NCI-H187 treated with DMSO at 0.1 percent for 48 hours (cell line): ENCODE results near the gene GNG4.
"Not testable (repeated sequence)": the region's sequence is repeated elsewhere in the genome, so short reads cannot be mapped to it uniquely, and the experiment has no call there.

Experiments used
- DNase-seq: peaks from one replicate; lab custom pipeline; 2025; lab: John Stamatoyannopoulos, UW

The GNG4 gene

DNA sequence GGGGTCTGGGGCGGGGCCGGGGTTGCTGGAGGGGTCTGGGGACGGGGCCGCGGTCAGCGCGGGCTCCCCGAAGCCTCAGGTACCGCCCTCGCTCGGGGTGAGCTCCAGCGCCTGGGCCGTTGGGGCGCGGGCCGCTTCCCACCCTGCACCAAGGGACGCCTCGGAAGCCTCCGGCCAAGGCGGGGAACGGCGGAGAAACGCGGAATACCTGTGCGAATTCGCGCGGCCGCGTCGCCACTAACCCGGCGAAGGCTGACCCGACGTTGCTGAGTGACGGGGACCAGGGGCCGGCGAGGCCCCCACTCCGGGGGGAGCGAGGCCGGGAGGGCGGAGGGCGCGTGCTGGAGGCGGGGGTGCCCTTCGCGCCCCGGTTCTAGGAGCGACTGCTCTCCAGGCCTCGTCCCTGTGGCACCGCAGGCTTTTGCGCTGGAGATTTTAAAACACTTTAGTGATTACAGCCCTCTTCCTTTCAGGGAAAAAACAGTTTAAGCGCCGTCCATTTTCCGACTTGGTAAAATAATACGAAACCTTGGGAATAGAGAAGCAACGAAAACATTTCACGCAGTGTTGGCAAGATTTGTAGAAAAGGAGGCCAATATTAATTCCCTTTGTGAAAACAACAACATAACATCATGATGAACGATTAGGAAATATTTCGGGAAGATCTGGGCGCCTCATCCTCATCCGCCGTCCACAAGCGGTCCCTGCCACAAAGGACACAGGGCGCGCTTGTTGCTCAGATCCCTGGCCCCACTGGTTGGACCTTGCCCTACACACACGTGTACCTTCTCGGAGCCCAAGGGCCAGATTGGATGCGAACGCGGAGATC lies 971 bp upstream of the GNG4 start:
- DNase-seq: no peak

DNA sequence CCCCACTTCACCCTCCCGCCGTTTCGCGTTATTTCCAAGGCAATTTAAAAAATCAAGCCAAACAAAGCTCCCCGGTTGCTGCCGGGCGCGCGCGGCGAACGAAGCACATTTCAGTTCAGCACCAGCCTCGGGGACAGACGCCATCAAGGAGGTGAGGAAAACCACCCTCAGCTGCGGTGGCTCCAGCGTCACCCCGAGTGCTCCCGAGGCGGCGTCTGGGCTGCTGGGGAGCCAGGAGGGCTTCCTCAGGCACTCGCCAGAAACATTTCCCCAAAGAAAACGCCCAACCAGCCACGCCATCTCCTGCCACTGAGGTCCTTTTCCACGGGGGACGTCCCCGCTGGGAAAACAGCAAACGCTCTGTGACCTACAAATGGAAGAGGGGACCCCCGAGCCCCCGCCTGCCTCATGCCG lies 623 bp downstream of the GNG4 start:
- no peak for DNase-seq

DNA sequence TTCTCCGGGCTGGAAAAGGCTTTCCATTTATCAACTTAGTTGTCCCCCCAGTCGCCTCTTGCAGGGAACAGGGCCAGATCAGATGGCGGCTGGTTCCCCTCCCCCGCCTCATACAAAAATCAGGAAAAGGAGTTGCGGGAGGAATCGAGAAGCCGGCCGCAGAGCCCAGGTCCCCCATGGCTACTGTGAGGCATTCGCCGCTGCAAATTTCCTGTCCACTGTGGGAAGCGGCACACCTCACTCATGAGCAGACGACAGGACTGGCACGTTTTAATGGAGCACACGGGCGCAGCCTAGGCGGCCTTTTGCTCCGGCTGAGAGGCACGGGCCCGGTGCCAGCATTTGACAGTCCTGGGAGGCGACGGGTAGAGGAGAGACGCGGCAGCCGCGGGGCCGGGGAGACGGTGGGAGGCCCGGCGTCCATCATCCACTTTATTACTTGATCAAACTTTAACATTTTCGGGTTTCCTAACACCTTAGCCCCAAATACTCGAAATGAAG lies 1.1 kb downstream of the GNG4 start:
- DNase-seq: no peak

DNA sequence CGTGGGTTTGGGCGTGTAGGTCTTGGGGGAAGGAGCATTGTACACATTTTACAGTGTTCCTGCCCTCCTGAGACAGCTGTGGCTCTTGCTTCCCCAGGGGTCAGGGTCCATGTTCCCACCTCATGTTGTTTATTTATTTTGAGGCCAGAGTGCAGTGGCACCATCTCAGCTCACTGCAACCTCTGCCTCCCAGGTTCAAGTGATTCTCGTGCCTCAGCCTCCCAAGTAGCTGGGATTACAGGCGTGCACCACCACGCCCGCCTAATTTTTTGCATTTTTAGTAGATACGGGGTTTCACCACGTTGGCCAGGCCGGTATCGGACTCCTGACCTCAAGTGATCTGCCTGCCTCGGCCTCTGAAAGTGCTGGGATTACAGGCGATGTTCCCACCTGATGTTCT lies 2.0 kb downstream of the GNG4 start:
- DNase-seq: not testable (repeated sequence)

DNA sequence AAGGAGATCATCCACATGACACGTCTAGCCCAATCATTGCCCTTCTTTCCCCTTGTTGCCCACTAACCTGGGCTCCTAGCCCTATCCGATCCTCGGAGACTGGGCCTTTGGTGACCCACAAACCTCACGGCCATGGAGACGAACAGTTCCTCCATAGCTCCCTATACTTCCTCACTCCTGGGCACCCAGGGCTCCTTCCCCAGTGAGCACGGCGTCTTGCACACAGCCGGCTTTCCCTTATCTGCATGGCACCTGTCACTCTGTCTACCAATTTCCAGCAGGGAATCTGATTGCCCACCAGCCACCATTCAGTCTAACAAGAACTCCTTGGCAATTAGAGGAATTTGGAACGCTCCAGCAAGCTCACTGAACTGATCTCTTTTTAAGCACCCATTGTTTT lies 3.1 kb downstream of the GNG4 start:
- DNase-seq: no peak

DNA sequence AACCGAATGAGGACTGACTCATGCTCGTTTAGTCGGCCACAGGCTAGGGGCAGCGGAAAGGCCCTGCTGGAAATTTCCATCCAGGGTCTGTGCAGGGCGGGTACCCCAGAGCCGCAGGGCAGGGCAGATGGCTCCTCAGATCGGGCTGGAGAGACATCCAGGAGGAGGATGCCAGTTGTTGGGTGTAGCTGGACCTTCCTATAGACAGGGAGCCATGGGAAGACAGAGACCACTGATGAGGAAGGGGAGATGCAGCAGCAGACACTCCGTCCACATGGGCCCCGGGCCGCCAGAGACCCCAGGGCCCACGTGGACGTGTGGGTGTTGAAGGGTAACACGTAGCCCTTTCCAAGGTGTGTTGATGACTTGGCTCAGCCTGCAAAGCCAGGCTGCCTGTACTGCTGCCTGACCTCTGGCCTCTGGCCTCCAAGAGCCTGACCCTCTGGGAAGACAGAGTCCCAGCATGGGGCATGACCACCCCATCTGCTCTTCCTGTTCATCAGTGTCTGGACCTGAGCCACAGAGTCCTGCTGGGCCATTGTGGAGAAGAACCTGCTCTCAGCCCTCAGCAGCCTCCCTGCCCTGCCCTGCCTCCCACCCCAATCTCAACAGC lies 4.8 kb downstream of the GNG4 start:
- DNase-seq: no peak

DNA sequence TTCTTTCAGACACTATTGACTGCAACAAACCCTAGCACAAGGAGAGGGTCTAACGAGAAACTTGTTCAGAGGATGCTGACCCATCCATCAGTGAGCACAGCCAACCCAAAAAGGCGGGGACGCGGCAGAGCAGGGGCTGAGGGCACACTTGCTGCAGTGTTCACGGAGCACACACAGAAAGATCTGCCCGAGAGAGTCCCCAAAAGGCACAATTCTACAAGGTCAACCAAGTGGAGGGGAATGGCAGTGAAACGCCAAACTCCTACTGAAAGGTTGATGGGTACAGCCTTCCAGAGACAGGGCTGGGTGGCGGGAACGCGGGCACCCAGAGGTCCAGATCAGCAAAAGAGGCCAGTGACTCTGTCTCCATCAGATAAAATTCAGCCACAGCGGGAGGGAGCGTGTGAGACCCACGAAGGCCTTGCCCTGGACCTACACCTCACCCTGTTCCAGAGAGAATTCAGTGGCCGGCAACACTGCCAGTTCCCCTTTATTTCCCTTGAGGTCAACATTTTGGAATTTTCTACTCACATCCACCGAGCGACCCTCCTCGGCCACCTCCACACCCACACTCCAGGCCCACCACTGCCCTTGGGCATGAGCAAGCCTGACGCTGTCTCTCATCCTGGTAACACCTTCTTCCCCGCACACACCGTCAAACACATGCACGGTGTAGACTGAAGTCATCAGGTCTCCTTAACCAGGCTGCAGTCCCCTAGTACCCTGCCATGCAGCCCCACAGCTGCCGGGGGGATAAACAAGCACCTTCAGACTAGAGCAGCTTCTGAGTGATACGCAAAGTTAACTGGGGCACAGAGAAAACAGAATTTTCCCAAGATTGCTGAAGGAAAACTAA lies 5.5 kb downstream of the GNG4 start:
- DNase-seq: no peak

DNA sequence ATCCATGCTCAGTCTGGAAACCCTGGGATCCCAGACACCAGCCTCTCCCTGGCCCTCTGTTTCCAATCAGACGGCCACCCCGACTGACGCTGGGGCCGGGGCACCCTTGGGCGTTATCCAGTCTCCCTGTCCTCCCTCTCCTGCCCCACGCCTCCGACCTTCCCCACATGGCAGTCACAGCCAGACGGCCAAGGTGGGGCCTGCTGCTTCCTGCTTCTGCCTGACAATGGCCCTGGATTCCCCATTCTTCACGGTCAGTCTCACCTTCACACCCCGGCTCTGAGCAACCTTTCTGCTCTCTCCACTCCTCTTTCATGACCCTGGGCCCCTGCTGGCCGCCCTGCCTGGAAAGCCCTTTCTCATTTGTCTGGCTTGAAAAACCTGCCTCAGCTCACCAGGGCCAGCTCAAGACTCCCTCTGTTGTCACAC lies 6.6 kb downstream of the GNG4 start:
- no peak for DNase-seq

DNA sequence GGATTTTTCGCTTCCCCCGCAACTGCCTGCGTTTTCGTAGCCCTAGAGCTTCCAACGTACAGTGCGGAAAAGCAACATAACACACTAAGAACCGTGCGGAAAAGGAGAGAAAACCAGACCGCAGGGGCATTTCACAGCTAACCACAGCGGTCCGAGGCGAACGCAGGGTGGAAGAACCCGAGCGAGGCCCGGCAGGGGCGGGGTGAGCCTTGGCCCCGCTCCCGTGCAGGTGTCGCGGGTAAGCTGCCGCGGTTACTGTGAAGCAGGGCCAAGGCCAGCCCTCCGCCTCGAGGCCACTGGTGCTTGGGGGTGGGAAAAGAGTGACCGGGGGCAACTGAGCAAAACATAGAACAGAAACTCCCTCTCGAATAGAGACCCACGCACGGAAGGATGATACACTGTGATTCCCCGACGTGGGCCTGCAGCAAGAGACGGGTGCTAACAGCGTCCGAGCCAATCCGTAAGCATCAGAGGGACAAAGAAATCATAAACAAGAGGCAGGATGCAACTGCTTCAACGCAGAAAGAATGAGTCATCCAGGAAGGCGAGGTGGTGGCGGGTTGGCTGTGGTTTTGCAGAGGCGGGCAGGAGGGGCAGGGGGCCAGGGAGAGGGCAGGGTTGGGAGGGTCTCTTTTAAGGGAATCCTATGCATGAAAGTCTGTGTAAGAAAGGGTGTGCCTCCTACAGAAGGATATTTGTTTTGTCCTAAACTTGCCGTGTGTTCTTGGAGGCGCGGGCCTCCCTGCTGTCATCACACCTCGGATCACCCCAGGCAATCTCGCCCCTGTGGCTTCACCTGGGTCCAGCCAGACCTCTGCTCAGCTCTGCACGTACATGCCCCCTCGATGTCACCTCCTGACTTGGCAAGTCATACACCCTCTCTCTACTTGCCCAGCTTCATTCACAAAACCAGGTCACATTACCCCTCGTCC lies 7.3 kb downstream of the GNG4 start:
- DNase-seq: no peak

DNA sequence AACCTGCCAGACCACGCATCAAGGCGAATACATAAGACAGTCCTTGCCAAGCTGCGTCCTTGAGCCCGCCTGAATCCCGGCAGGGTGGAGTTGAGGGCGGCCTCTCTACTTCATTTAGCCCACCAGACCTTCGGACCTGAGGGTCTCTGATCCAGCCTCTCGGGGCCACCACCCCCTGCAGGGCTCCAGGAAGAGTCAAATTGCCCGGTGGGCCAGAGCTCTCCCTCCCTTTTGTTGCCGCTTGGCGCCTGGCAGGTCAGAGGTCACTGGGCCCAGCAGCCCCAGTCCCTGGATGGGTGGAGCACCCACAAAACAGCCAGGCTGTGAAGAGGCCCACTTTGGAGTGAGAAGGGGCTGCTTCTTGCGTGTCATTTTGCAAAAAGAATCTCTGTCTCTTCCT lies 9.0 kb downstream of the GNG4 start:
- no peak for DNase-seq

DNA sequence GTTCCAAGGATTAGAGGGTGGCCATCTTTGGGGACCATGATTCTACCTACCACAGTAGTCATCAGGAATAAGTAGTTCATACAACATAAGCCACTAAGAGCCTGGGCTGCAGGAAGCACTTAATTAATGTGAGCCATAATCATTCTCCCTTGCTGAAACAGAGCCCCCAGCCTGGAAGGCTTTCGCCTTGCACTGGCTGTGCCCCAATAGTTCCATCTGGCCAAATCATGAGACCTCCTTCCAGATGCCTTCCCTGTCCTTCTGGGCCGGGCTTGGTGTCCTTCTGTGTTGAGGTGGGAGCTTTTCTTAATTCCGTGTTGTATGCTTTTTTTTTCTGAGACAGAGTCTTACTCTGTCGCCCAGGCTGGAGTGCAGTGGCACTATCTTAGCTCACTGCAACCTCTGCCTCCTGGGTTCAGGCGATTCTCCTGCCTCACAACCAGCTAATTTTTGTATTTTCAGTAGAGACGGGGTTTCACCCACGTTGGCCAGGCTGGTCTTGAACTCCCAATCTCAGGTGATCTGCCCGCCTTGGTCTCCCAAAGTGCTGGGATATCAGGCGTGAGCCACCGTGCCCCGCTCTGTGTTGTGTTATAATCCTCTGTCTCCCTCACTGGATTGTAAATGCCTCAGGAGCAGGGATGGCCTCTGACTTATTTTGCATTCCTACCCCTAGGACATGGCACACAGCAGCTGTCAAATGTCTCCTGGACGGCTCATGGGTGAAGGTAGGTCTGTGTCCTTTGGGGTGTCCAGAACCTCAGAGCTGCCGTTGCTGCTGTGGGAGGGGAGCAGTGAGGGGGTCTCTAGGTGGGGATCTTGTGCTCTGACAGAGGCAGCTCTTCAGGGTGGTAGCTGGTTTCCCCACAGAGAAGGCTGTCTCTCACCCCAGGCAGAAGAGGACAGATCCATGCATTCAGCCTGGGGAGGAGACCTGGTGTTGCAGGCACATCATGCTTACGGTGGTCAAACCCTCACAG lies 10.1 kb downstream of the GNG4 start:
- no peak for DNase-seq

DNA sequence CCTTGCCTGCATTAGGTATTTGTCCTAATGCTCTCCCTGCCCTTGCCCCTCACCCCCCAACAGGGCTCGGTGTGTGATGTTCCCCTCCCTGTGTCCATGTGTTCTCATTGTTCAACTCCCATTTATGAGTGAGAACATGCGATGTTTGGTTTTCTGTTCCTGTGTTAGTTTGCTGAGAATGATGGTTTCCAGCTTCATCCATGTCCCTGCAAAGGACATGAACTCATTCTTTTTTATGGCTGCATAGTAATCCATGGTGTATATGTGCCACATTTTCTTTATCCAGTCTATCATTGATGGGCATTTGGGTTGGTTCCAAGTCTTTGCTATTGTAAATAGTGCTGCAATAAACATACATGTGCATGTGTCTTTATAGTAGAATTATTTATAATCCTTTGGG lies 11.0 kb downstream of the GNG4 start:
- not testable (repeated sequence) for DNase-seq

DNA sequence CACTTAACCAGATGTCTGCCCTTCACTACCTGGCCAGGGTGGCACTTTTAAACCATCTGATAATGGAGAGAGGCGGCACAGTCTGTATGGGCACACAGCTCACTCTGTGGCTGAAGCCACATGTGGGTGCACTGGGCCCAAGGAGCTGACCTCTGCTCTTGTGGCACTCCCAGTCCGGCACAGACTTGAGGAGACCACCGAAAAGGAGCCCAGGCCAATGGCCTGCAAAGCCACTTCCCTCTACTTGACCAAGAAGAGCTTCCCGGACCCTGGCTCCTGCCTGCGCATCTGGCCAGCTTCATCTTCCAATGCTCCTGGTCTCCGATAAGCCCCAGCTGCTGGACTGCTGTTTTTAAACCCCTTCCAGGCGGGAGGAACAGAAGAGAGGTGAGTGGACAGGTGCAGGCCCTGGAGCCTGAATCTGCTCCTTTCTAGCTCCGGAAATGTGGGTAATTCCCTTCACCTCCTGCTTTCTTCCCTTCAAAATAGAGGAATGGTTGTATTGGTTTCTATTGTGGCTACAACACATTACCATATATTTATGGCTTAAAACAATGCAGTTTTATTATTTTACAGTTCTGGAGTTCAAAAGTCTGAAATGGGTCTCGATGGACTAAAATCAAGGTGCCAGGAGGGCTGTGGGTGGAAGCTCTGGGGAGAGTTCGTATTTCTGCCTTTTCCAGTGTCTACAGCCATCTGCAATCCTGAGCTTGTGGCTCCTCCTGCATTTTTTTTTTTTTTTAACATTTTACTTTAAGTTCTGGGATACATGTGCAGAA lies 11.6 kb downstream of the GNG4 start:
- no peak for DNase-seq

DNA sequence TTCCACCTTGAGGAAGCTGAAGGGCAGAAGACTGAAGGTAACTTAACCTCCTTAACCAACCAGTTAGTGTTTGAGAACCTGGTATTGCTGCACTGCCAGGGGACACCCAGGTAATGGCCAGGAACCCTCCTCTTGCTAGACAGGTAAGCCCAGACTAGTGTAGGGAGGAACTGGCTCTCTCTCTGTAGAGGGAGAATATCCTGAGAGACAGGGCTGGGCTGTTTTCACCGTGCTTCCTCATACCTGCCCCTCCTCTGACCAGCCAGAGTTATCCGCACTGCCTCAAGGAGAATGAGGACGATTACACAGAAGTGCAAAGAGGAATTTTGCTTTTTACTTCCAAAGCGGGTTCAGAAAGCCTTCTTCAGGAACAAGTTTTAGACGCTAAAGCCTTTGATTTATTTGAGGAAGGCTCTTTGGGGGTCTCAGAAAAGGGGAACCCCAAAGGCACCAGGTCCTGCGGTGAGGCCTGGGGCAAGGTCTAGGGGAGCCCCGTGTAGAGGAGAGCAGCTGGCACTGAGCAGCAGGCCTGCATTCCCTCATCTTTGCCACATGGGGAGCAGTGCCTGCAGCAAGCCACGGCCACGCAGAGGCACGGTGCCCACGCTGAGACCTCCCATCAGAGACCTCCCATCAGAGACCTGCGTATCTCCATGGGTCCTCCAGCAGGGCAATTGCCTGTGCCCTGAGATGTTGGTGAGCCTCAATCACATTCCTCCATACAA lies 13.5 kb downstream of the GNG4 start:
- DNase-seq: no peak

DNA sequence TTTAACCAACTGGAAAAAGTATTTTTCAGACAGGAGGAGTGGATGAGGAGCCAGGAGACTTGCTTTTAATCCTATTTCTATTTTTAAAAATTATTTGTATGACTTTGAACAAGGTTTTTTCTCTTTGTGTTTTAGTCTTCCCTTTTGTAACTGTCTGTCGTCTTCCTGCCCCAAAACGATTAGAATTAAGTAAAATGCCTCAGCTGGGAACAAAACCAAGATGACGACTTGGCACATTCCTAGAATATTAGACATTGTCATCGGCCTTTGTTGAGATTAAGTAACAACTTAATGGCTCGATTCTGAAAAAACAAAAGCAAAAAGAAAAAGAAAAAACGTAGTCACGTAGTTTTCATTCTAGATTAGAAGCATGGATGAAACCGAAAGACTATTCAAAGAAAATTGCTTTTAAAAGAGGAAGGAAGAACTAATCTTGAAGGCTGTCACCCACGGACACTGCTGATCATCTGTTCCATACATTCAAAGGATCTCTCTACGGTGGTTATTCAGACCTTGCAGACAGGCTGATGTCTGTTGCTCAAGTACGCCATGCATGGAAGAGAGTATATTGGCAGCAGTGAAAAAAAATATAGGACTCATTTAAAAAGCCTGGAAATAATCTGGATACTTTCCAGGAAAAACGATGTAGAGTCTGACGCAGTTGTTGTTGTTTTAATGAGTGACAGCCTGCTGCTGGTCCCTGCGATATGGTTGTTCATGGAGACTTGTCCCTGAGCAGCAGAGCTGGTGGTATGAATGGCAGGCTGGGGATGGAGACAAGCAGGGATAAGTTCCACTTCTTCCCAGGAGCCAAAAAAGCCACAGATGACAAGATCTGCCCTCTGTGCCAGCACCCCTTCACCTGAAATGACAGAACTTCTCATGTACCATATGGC lies 16.8 kb downstream of the GNG4 start:
- DNase-seq: no peak

DNA sequence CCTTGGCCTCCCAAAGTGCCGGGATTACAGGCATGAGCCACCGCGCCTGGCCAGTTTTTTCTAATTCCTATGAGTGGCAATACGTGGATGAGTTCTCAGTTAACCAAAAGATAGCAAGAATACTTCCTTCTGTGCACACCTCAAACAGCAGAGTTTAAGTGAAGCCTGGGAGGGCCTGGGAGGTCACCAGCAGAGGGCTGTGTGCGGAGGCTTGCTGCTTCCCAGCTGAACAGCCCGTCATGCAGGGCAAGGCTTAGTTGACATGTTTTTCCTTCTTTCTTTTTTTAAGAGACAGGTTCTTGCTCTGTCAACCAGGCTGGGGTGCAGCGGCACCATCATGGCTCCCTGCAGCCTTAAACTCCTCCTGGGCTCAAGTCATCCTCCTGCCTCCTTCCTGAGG lies 17.8 kb downstream of the GNG4 start:
- DNase-seq: no peak

DNA sequence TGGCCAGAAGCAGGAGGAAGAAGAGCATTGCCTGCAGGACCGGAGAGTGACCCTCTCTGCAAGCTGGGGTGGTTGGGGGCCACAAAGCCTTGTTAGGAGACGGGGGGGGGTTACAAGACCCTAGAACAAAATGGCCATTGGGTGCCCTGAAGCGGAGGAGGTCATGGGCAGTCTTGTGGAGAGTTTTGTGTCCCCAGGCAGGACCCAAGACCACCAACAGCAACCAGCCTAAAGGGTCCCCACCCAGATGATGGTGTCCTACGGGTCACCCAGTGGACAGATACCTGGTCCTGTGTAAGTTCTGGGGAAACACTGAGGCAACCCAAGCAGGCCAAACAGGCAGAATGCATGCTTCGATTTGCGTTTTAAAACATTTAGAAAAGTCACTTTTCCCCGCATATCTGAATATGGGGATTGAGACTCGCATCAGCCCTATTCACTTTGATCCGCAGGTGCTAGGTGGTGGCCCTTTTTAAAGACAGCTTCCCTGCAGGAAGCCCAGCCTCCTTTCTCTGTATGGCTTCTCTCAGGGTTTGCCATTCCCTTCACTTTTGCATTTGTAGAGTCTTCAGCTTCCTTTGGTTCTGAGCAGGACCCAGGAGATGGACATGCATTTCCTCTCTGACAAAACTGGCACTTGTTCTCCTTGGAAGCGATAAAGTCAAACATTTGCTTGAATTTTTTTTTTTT lies 21.1 kb downstream of the GNG4 start:
- no peak for DNase-seq
